Right lobe of liver (tissue), 6 donors: ENCODE results near the gene PDCD11. TPM values are rescaled to one million over a fixed set of nuclear protein-coding genes. Genes with fewer than 3 reads are reported as not detected.

ENCODE experiments used
- ATAC-seq, 4 donors: fragments of 200-7000 bp; cut with Tn5 transposase; one replicate each; pipeline ENCODE4 v1.9.1; 2020; ENCODE audit warnings: mild to moderate bottlenecking in 4 of 4, moderate library complexity in 4 of 4
- DNase-seq, 3 donors: peaks; one replicate each; pipeline ENCODE4 v3.0.0-alpha.2; 2020
- H3K27ac ChIP-seq, 3 donors: fragments of 200-600 bp; one replicate each; pipeline ENCODE4 v1.8.0; 2022
- H3K27me3 ChIP-seq, 2 donors: fragments of 200-600 bp; one replicate each; pipeline ENCODE4 v1.8.0; 2022
- H3K36me3 ChIP-seq, 4 donors: fragments of 200-600 bp; sonication (generic) in 1 of 4; one replicate each; pipeline versions ENCODE4 v1.5.1 to v1.8.0; 2017 to 2022; ENCODE audit warnings: control low read depth in 1 of 4
- H3K4me1 ChIP-seq, 4 donors: fragments of 200-600 bp; sonication (generic) in 1 of 4; one replicate each; pipeline versions ENCODE4 v1.5.1 to v1.8.0; 2017 to 2022; ENCODE audit warnings: control low read depth in 1 of 4
- H3K4me3 ChIP-seq, 3 donors: fragments of 200-600 bp; one replicate each; pipeline ENCODE4 v1.8.0; 2022
- H3K9me3 ChIP-seq, 4 donors: fragments of 200-600 bp; sonication (generic) in 1 of 4; one replicate each; pipeline versions ENCODE4 v1.5.1 to v1.8.0; 2017 to 2022; ENCODE audit warnings: control low read depth in 1 of 4
- CTCF ChIP-seq, 4 donors: fragments of 200-600 bp in 3 of 4; fragments of 450-650 bp in 1 of 4; IDR thresholded peaks; one replicate each; pipeline versions ENCODE4 v1.5.1 to v1.8.0; 2016 to 2022; ENCODE audit warnings: antibody characterized with exemption in 4 of 4, mild to moderate bottlenecking in 2 of 4
- POLR2A ChIP-seq: fragments of 450-650 bp; IDR thresholded peaks from one replicate; pipeline ENCODE4 v1.6.1; 2017; ENCODE audit warnings: antibody characterized with exemption, mild to moderate bottlenecking
- WGBS: methylation state at CpG from one replicate; pipeline ENCODE4 v1.1.6; 2018; ENCODE audit warnings: low coverage, low lambda C conversion rate; ENCODE audit not compliant: insufficient coverage; ENCODE audit errors: missing lambda C conversion rate; 5-methylcytosine and 5-hydroxymethylcytosine counted together
- intact Hi-C, 2 donors: fragments of 100-400 bp; cut with DNase I; formaldehyde crosslinking; loops; one replicate each; pipeline versions ENCODE4 v1.11.2 to v1.14.1; 2022
- total RNA-seq, 6 experiments: library from RNA; depleted of rRNA in 2 of 6; stranded (reverse); fragments of >200 nt in 2 of 6; fragmentation: NEBNext Ultra II Directional in 3 of 6; extraction: Animal tissue kit (Norgen Biotek cat#: 25700) in 3 of 6; gene quantifications; one replicate each; pipeline versions ENCODE4 v1.1.0 to v1.2.4, GENCODE V29; 2016 to 2023
- donor health status: DM: no; HTN: yes; CAD: no.
- donor health status: DM: no; HTN: no; CAD: no.
- donor health status: DM: no; HTN: no; CAD: no.
- donor health status: DM: no; HTN: yes; CAD: no.
- donor health status: DM: no; HTN: yes; CAD: no.

PDCD11 gene
- total RNA-seq, 6 experiments from 2014 or later, result 10.6 to 13.5 (median 12.0) TPM

GRCh38 chr10:103373544-103373943, 22.9 kb upstream of the PDCD11 start:
- Histone ChIP-seq H3K9me3 (no peaks in the 10 kb centered on the region), H3K4me3 (no peak overlapping the region), H3K27ac (no peak overlapping the region), H3K27me3 (no peaks in the 10 kb centered on the region), H3K4me1 (peaks cover 0 to 6% (median 0%) of the 10 kb centered on the region in 4 donors), H3K36me3 (peaks cover 0 to 26% (median 5%) of the 10 kb centered on the region in 4 donors)
- intact Hi-C loops, result no loop called here
- 92% methylated on average over 3 of the region's 3 CpGs for WGBS
- DNase-seq (no peak), ATAC-seq (no peak)
- TF ChIP-seq CTCF (IDR thresholded peaks at IDR 0.05) (no peak), POLR2A (no peak)

GRCh38 chr10:103374263-103374662, 22.2 kb upstream of the PDCD11 start:
- 93% methylated on average over 3 of the region's 5 CpGs for WGBS
- peaks cover 0 to 28% (median 5%) of the 10 kb centered on the region in 4 donors for H3K36me3 ChIP-seq
- DNase-seq, result no peak
- H3K27ac ChIP-seq, result no peak overlapping the region
- ATAC-seq, result no peak
- no peak overlapping the region for H3K4me3 ChIP-seq
- no peak for TF ChIP-seq POLR2A
- no peak for TF ChIP-seq CTCF (IDR thresholded peaks at IDR 0.05)
- H3K27me3 ChIP-seq, result no peaks in the 10 kb centered on the region
- intact Hi-C loops, result no loop called here
- no peaks in the 10 kb centered on the region for H3K9me3 ChIP-seq
- peaks cover 0 to 1% (median 0%) of the 10 kb centered on the region in 4 donors for H3K4me1 ChIP-seq

- ATAC-seq (no peak), DNase-seq (no peak)
- TF ChIP-seq CTCF (IDR thresholded peaks at IDR 0.05), result no peak
- no peak for TF ChIP-seq POLR2A
- no peak overlapping the region for H3K4me3 ChIP-seq
- H3K27me3 ChIP-seq, result no peaks in the 10 kb centered on the region
- no peaks in the 10 kb centered on the region for H3K9me3 ChIP-seq
- intact Hi-C loops, result no loop called here
- H3K36me3 ChIP-seq, result peaks cover 0 to 50% (median 15%) of the 10 kb centered on the region in 4 donors
- no peak overlapping the region for H3K27ac ChIP-seq
- no peaks in the 10 kb centered on the region for H3K4me1 ChIP-seq
- WGBS, result 100% methylated on average over 5 of the region's 5 CpGs
These were observed 13.7 kb upstream of the PDCD11 start for GRCh38 chr10:103382769-103383168.

GRCh38 chr10:103394180-103394579, 2.2 kb upstream of the PDCD11 start:
- no peak overlapping the region for H3K27ac ChIP-seq

More at GRCh38 chr10:103394180-103394579, 2.2 kb upstream of the PDCD11 start:
- Histone ChIP-seq H3K4me1 (peaks cover 0 to 19% (median 7%) of the 10 kb centered on the region in 4 donors), H3K36me3 (peaks cover 4 to 34% (median 15%) of the 10 kb centered on the region in 4 donors), H3K27me3 (no peaks in the 10 kb centered on the region), H3K4me3 (no peak overlapping the region), H3K9me3 (no peaks in the 10 kb centered on the region)
- no peak for DNase-seq
- ATAC-seq, result no peak
- TF ChIP-seq CTCF (IDR thresholded peaks at IDR 0.05) (no peak), POLR2A (no peak)
- intact Hi-C loops, result no loop called here
- WGBS, result 91% methylated on average over 14 of the region's 14 CpGs
